SK-N-SH (cell line): ENCODE measurements around the gene HABP4. TPM values are rescaled to one million over a fixed set of nuclear protein-coding genes. Genes with fewer than 3 reads are reported as not detected.

Experiments
- CTCF ChIA-PET: fragments of 300-600, 350-600 bp; formaldehyde crosslinking; extraction: SDS; loops from one replicate; lab custom pipeline; 2021; lab: Yijun Ruan, JAX
- POLR2A ChIA-PET: fragments of 350-600 bp; sonication (Branson Sonifier 250); formaldehyde crosslinking; extraction: SDS; loops from one replicate; lab custom pipeline; 2020; ENCODE audit warnings: antibody characterized with exemption, inconsistent platforms; lab: Yijun Ruan, JAX
- DNase-seq: peaks from one replicate; pipeline ENCODE4 v3.0.0; 2012
- H2AFZ ChIP-seq: fragments of 200-600 bp; sonication (generic); 2 replicates; pipeline ENCODE4 v1.8.1; 2016; ENCODE audit warnings: antibody characterized with exemption, mild to moderate bottlenecking, low read depth
- H3F3A ChIP-seq: fragments of 200-600 bp; sonication (generic); replicated peaks from 2 replicates; pipeline ENCODE3; 2016; ENCODE audit warnings: antibody characterized with exemption, mild to moderate bottlenecking; ENCODE audit not compliant: insufficient read depth
- H3K27ac ChIP-seq, 2 experiments: fragments of 200-500 bp in 1 of 2; fragments of 200-600 bp in 1 of 2; sonication (Bioruptor generic) in 1 of 2; sonication (generic), shearing (Covaris generic) in 1 of 2; 2 replicates each; pipeline versions ENCODE4 v1.5.1 to v1.6.1; 2014 to 2016; ENCODE audit warnings: low read depth in 2 of 2, inconsistent platforms in 1 of 2, low read length in 1 of 2, mild to moderate bottlenecking in 1 of 2, mixed read lengths in 1 of 2
- H3K27me3 ChIP-seq: fragments of 200-600 bp; sonication (generic), shearing (Covaris generic); 2 replicates; pipeline ENCODE4 v1.6.1; 2016; ENCODE audit warnings: mixed run types; ENCODE audit not compliant: insufficient read depth
- H3K36me3 ChIP-seq, 2 experiments: fragments of 200-500 bp in 1 of 2; fragments of 200-600 bp in 1 of 2; sonication (Bioruptor generic) in 1 of 2; sonication (generic) in 1 of 2; replicated peaks in 1 of 2; 2 replicates each; pipeline versions ENCODE3 to v1.5.1; 2014 to 2016; ENCODE audit warnings: low read length in 1 of 2, mild to moderate bottlenecking in 1 of 2; ENCODE audit not compliant: insufficient read depth in 2 of 2, control insufficient read depth in 1 of 2
- H3K4me1 ChIP-seq, 2 experiments: fragments of 200-500 bp in 1 of 2; fragments of 200-600 bp in 1 of 2; sonication (Bioruptor generic) in 1 of 2; sonication (generic), shearing (Covaris generic) in 1 of 2; 2 replicates each; pipeline versions ENCODE4 v1.5.1 to v1.6.1; 2014 to 2016; ENCODE audit warnings: low read depth in 1 of 2, low read length in 1 of 2, mixed run types in 1 of 2; ENCODE audit not compliant: insufficient read depth in 2 of 2, control insufficient read depth in 1 of 2
- H3K4me2 ChIP-seq: fragments of 200-600 bp; sonication (generic), shearing (Covaris generic); 2 replicates; pipeline ENCODE4 v1.6.1; 2017; ENCODE audit warnings: mixed run types
- H3K4me3 ChIP-seq, 2 experiments: fragments of 200-500 bp in 1 of 2; fragments of 200-600 bp in 1 of 2; sonication (Bioruptor generic) in 1 of 2; sonication (generic), shearing (Covaris generic) in 1 of 2; 2 replicates each; pipeline versions ENCODE4 v1.5.1 to v1.8.1; 2014 to 2016; ENCODE audit warnings: low read depth in 2 of 2, inconsistent platforms in 1 of 2, low read length in 1 of 2, mild to moderate bottlenecking in 1 of 2, mixed read lengths in 1 of 2, moderate library complexity in 1 of 2
- H3K79me2 ChIP-seq: fragments of 200-600 bp; sonication (generic); 2 replicates; pipeline ENCODE4 v1.8.1; 2017; ENCODE audit warnings: mild to moderate bottlenecking; ENCODE audit not compliant: insufficient read depth
- H3K9ac ChIP-seq: fragments of 200-600 bp; sonication (generic); 2 replicates; pipeline ENCODE4 v1.6.1; 2017; ENCODE audit warnings: mixed run types
- H3K9me2 ChIP-seq: fragments of 200-600 bp; sonication (generic); 2 replicates; pipeline ENCODE4 v1.6.1; 2017; ENCODE audit warnings: mixed run types
- H3K9me3 ChIP-seq: fragments of 200-600 bp; sonication (generic); 2 replicates; pipeline ENCODE4 v1.6.1; 2017; ENCODE audit warnings: mixed run types, mild to moderate bottlenecking, moderate library complexity
- H4K20me1 ChIP-seq: fragments of 200-600 bp; sonication (generic); 2 replicates; pipeline ENCODE4 v1.6.1; 2017; ENCODE audit warnings: mild to moderate bottlenecking, mixed run types; ENCODE audit not compliant: insufficient read depth
- CTCF ChIP-seq: fragments of 200-600 bp; sonication (generic); IDR thresholded peaks from 2 replicates; pipeline ENCODE4 v1.6.1; 2017; ENCODE audit warnings: antibody characterized with exemption, mild to moderate bottlenecking, moderate library complexity
- EZH2phosphoT487 ChIP-seq: fragments of 200-600 bp; sonication (generic); IDR thresholded peaks from 2 replicates; pipeline ENCODE4 v1.6.1; 2017; ENCODE audit warnings: low read depth, mixed run types, mild to moderate bottlenecking, antibody characterized with exemption, moderate library complexity, borderline replicate concordance
- FOSL2 ChIP-seq: IDR thresholded peaks from 2 replicates; pipeline ENCODE4 v1.4.0; 2012; ENCODE audit warnings: low read depth, mild to moderate bottlenecking, moderate library complexity, borderline replicate concordance
- FOXM1 ChIP-seq: IDR thresholded peaks from 2 replicates; pipeline ENCODE4 v1.4.0; 2012; ENCODE audit warnings: low read depth, mild to moderate bottlenecking
- GABPA ChIP-seq: IDR thresholded peaks from 2 replicates; pipeline ENCODE4 v1.4.0; 2012; ENCODE audit warnings: low read depth, mild to moderate bottlenecking
- GATA2 ChIP-seq: sonication (generic); formaldehyde crosslinking; IDR thresholded peaks from 2 replicates; pipeline ENCODE4 v1.5.0; 2020; ENCODE audit warnings: mild to moderate bottlenecking, missing genetic modification reagents
- IRF3 ChIP-seq: fragments of 150-350 bp; IDR thresholded peaks from 2 replicates; pipeline ENCODE4 v1.6.1; 2016; ENCODE audit warnings: mild to moderate bottlenecking, low read depth, low read length
- JUND ChIP-seq: IDR thresholded peaks from 2 replicates; pipeline ENCODE4 v1.4.0; 2012
- MAX ChIP-seq: IDR thresholded peaks from 2 replicates; pipeline ENCODE4 v1.4.0; 2012; ENCODE audit warnings: low read depth
- MEF2A ChIP-seq: IDR thresholded peaks from 2 replicates; pipeline ENCODE4 v1.4.0; 2012; ENCODE audit warnings: low read depth, borderline replicate concordance
- MXI1 ChIP-seq: IDR thresholded peaks from 2 replicates; pipeline ENCODE4 v1.6.1; 2012; ENCODE audit warnings: mild to moderate bottlenecking, low read depth, low read length, improper control_type of control experiment
- NFIC ChIP-seq: IDR thresholded peaks from 2 replicates; pipeline ENCODE4 v1.4.0; 2012; ENCODE audit warnings: borderline replicate concordance
- PBX3 ChIP-seq: IDR thresholded peaks from 2 replicates; pipeline ENCODE4; 2012
- POLR2AphosphoS5 ChIP-seq: IDR thresholded peaks from 2 replicates; pipeline ENCODE4 v1.6.1; 2012; ENCODE audit warnings: low read depth, low read length
- RAD21 ChIP-seq: IDR thresholded peaks from 2 replicates; pipeline ENCODE4 v1.6.1; 2012; ENCODE audit warnings: mild to moderate bottlenecking, low read length
- SIN3A ChIP-seq: IDR thresholded peaks from 2 replicates; pipeline ENCODE4 v1.6.1; 2012; ENCODE audit warnings: low read depth, mild to moderate bottlenecking, low read length, moderate library complexity, borderline replicate concordance
- TCF12 ChIP-seq: IDR thresholded peaks from 2 replicates; pipeline ENCODE4 v1.4.0; 2012
- TEAD4 ChIP-seq: IDR thresholded peaks from 2 replicates; pipeline ENCODE4 v1.4.0; 2012; ENCODE audit warnings: mild to moderate bottlenecking, borderline replicate concordance; ENCODE audit not compliant: insufficient read depth
- USF1 ChIP-seq: IDR thresholded peaks from 2 replicates; pipeline ENCODE4 v1.4.0; 2012; ENCODE audit warnings: low read depth, borderline replicate concordance
- ZBTB33 ChIP-seq: IDR thresholded peaks from 2 replicates; pipeline ENCODE4 v1.4.0; 2012; ENCODE audit warnings: low read depth, borderline replicate concordance
- WGBS: methylation state at CpG from one replicate; pipeline ENCODE4 v1.1.6; 2017; ENCODE audit warnings: low lambda C conversion rate; 5-methylcytosine and 5-hydroxymethylcytosine counted together
- polyA plus RNA-seq, 3 experiments: library from polyadenylated mRNA; depleted of rRNA; stranded (reverse); fragments of >200 nt; gene quantifications; 2 replicates each; pipeline ENCODE4 v1.2.3, GENCODE V29; 2012

HABP4 gene
- polyA plus RNA-seq, 1 of the 3 experiments (the other 2 are of a cell fraction) = 19.0 TPM

- H3K9ac ChIP-seq = no peak overlapping the region
- DNase-seq = no peak
- no peak overlapping the region for H3K4me3 ChIP-seq
- ChIA-PET POLR2A (no interaction called here), CTCF (interaction anchor here (0.6 to 2.6 kb wide), 2 partner anchors 14 to 126 kb away, joined by 3 to 5 read pairs; no protein-coding TSS in a partner anchor)
- no peaks in the 10 kb centered on the region for H3K9me3 ChIP-seq
- TF ChIP-seq MEF2A = no peak
- TF ChIP-seq IRF3 = no peak
- no peak for TF ChIP-seq GATA2 (CRISPR knock-in tag)
- TF ChIP-seq RAD21 = no peak
- no peak for TF ChIP-seq SIN3A
- TF ChIP-seq PBX3 = no peak
- TF ChIP-seq JUND = no peak
- no peak for TF ChIP-seq TEAD4
- TF ChIP-seq NFIC = no peak
- TF ChIP-seq ZBTB33 = no peak
- no peak for TF ChIP-seq USF1
- TF ChIP-seq FOSL2 = no peak
- TF ChIP-seq MXI1 = no peak
- H3K4me2 ChIP-seq = no peak overlapping the region
- H2AFZ ChIP-seq = no peak overlapping the region
- H3K4me1 ChIP-seq = no peaks in the 10 kb centered on the region
- H3K36me3 ChIP-seq = peaks cover 9% of the 10 kb centered on the region in 2 experiments
- 94% methylated on average over 7 of the region's 7 CpGs for WGBS
- H4K20me1 ChIP-seq = no peaks in the 10 kb centered on the region
- H3K27ac ChIP-seq = no peak overlapping the region
- no peaks in the 10 kb centered on the region for H3K27me3 ChIP-seq
- no peaks in the 10 kb centered on the region for H3K79me2 ChIP-seq
- no peaks in the 10 kb centered on the region for H3K9me2 ChIP-seq
- H3F3A ChIP-seq = peaks cover 5% of the 10 kb centered on the region
Measured at GRCh38 chr9:96524045-96524444, 74.1 kb downstream of the HABP4 start.

GRCh38 chr9:96524764-96525163 lies 74.8 kb downstream of the HABP4 start:
- no peaks in the 10 kb centered on the region for H3K79me2 ChIP-seq
- ChIA-PET POLR2A (no interaction called here), CTCF (interaction anchor here (2.6 kb wide), 1 partner anchor 15 kb away, joined by 5 read pairs; no protein-coding TSS in a partner anchor)
- no peak overlapping the region for H3K9ac ChIP-seq
- H3K4me2 ChIP-seq = no peak overlapping the region
- no peaks in the 10 kb centered on the region for H4K20me1 ChIP-seq
- H3K9me2 ChIP-seq = no peaks in the 10 kb centered on the region
- H3K27me3 ChIP-seq = no peaks in the 10 kb centered on the region
- WGBS = 98% methylated on average over 2 of the region's 2 CpGs
- no peaks in the 10 kb centered on the region for H3K4me1 ChIP-seq
- TF ChIP-seq USF1 (no peak), GATA2 (CRISPR knock-in tag) (no peak), POLR2AphosphoS5 (no peak), FOXM1 (no peak), CTCF (no peak), MAX (no peak), EZH2phosphoT487 (no peak), NFIC (no peak), TCF12 (no peak), GABPA (no peak)
- H3K9me3 ChIP-seq = no peaks in the 10 kb centered on the region
- no peak overlapping the region for H3K27ac ChIP-seq
- H3F3A ChIP-seq = peaks cover 5% of the 10 kb centered on the region
- no peak for DNase-seq
- H2AFZ ChIP-seq = no peak overlapping the region
- H3K36me3 ChIP-seq = peaks cover 9% of the 10 kb centered on the region in 2 experiments
- H3K4me3 ChIP-seq = no peak overlapping the region
